Body of pancreas (tissue), 4 donors: Measurements from ENCODE around the gene TNIP1.

Experiments
- CTCF ChIP-seq, 7 experiments: fragments of 450-650 bp in 4 of 7; fragments of 200-600 bp in 3 of 7; sonication (generic) in 3 of 7; IDR thresholded peaks; one replicate each; pipeline ENCODE4 v1.5.1; 2016 to 2019; ENCODE audit warnings: antibody characterized with exemption in 7 of 7
- POLR2A ChIP-seq, 3 donors: fragments of 450-650 bp; IDR thresholded peaks; one replicate each; pipeline ENCODE4 v1.6.1; 2016; ENCODE audit warnings: antibody characterized with exemption in 3 of 3, mild to moderate bottlenecking in 2 of 3

GRCh38 chr5:151087486-151087885 is 6.7 kb upstream of the TNIP1 start:
- no peak for TF ChIP-seq CTCF (IDR thresholded peaks at IDR 0.05)
- TF ChIP-seq POLR2A (IDR thresholded peaks at IDR 0.05), result no peak
